Memory B cell (primary cell): ENCODE data around the gene CENPVL2.
"Not testable (repeated sequence)": the region's sequence is repeated elsewhere in the genome, so short reads cannot be mapped to it uniquely, and the experiment has no call there.

Experiments used
- ATAC-seq: fragments of 150-1000 bp; cut with Tn5 transposase; 2 replicates; pipeline ENCODE4 v1.10.0; 2021; ENCODE audit warnings: low read depth, mild to moderate bottlenecking, moderate library complexity
- DNase-seq, 2 donors: peaks; one replicate each; pipeline ENCODE4 v3.0.0; 2022; ENCODE audit warnings: low spot score in 2 of 2
- H3K27ac Mint-ChIP-seq: one replicate; pipeline ENCODE4 v1.8.0; 2022; ENCODE audit warnings: mild to moderate bottlenecking, moderate library complexity, mixed read lengths
- H3K27me3 Mint-ChIP-seq: one replicate; pipeline ENCODE4 v1.8.0; 2022; ENCODE audit warnings: mixed read lengths
- H3K36me3 Mint-ChIP-seq: one replicate; pipeline ENCODE4 v1.8.0; 2022; ENCODE audit warnings: mild to moderate bottlenecking, mixed read lengths
- H3K4me1 Mint-ChIP-seq: one replicate; pipeline ENCODE4 v1.8.0; 2022; ENCODE audit warnings: mixed read lengths
- H3K4me3 Mint-ChIP-seq: one replicate; pipeline ENCODE4 v1.8.0; 2022; ENCODE audit warnings: mild to moderate bottlenecking, moderate library complexity, mixed read lengths
- H3K9me3 Mint-ChIP-seq: one replicate; pipeline ENCODE4 v1.8.0; 2022; ENCODE audit warnings: mixed read lengths

The CENPVL2 gene

GRCh38 chrX:51682720-51683062 lies at the start of gene CENPVL2:
CENPVL2 (minus strand) TSS chrX:51682831; CDS start chrX:51682831, 0 bp downstream.
- ATAC-seq, H3K36me3 Mint-ChIP-seq, H3K9me3 Mint-ChIP-seq, H3K27ac Mint-ChIP-seq, H3K4me3 Mint-ChIP-seq, H3K4me1 Mint-ChIP-seq, DNase-seq, H3K27me3 Mint-ChIP-seq: not testable (repeated sequence)

- H3K4me1 Mint-ChIP-seq: no peaks in the 10 kb centered on the region
- H3K4me3 Mint-ChIP-seq: no peak overlapping the region
- no peak for DNase-seq
- ATAC-seq: no peak
- H3K9me3 Mint-ChIP-seq: no peaks in the 10 kb centered on the region
- no peaks in the 10 kb centered on the region for H3K36me3 Mint-ChIP-seq
- peaks cover 11% of the 10 kb centered on the region for H3K27me3 Mint-ChIP-seq
- no peak overlapping the region for H3K27ac Mint-ChIP-seq
Observed at GRCh38 chrX:51728202-51728601, 45.6 kb upstream of the CENPVL2 start.

DNA sequence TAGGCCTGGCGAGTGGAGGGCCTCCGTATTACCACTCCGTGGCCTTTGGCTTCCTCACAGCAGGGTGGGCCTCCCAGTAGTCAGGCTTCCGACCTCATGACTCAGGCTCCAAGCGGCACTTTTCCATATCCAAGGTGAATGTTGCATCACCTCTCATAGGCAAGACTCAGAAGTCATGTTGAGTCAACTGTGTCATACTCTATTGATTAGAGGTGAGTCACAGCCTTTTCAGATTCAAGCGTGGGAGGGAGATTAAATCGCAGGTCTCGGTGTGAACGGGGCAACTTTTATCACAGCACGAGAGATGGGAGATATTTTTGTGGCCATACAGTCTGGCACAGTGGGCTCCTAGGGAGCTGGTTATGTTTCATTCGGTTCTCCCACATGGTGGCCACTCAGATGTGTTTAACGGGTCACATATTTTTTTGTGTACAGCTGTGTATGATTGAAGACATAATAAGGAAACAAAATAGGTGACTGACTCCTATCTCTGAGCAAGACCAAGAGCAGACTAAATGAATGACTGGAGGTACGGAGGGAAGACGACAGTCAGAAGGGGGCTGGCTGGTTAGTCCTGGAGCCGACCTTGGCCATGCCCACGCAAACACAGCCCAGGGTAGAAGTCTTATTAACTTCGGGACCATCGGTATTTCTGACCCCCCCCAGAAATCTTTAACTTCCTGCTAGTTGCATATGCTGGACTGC lies 30.5 kb upstream of the CENPVL2 start:
- H3K9me3 Mint-ChIP-seq, H3K36me3 Mint-ChIP-seq, ATAC-seq, H3K27ac Mint-ChIP-seq, H3K27me3 Mint-ChIP-seq, DNase-seq, H3K4me1 Mint-ChIP-seq, H3K4me3 Mint-ChIP-seq: not testable (repeated sequence)

DNA sequence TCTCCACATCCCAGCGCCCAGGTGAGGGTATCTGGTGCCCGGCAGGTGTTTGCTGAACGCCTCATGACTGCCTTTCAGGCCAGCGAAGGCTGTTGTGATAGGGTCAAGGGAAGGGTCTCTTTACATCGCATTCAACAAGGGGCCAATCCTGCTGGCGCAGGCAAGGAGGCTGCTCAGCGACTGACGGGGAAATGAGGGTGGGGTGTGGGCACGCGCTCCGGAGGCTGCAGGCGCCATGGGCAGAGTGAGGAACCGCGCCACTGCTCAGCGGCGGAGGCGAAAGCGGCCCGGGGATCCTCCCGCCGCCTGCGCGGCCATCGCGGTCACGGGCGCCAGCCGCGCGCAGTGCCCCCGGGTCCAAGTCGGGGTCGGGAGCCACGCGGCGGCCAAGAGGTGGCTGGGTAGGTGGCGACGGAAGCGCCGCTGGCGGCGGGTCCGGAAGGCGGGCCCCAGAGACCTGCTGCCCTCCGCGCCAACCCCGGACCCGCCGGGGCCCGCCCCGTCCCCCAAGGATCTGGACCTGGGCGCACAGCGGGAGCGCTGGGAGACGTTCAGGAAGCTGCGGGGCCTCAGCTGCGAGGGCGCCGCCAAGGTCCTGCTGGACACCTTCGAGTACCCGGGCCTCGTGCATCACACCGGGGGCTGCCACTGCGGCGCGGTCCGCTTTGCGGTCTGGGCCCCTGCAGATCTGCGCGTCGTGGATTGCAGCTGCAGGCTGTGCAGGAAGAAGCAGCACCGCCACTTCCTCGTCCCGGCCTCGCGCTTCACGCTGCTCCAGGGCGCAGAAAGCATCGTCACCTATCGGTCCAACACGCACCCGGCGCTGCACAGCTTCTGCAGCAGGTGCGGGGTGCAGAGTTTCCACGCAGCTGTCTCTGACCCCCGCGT lies 27.9 kb upstream of the CENPVL2 start, which contains the start of gene CENPVL1:
TSS of gene CENPVL1 (plus strand) at position 236 of the 888 bp plus-strand sequence. CDS start at position 236, 0 bp downstream.
- not testable (repeated sequence) for H3K27ac Mint-ChIP-seq, DNase-seq, ATAC-seq

GRCh38 chrX:51697397-51697796 lies 14.8 kb upstream of the CENPVL2 start:
- no peak overlapping the region for H3K4me3 Mint-ChIP-seq
- ATAC-seq (no peak), DNase-seq (no peak)
- peaks cover 4% of the 10 kb centered on the region for H3K27me3 Mint-ChIP-seq
- H3K36me3 Mint-ChIP-seq: no peaks in the 10 kb centered on the region
- H3K4me1 Mint-ChIP-seq: no peaks in the 10 kb centered on the region
- no peak overlapping the region for H3K27ac Mint-ChIP-seq
- no peaks in the 10 kb centered on the region for H3K9me3 Mint-ChIP-seq

More for the DNA sequence above, 27.9 kb upstream of the CENPVL2 start, which contains the start of gene CENPVL1:
- not testable (repeated sequence) for H3K27me3 Mint-ChIP-seq, H3K4me1 Mint-ChIP-seq, H3K36me3 Mint-ChIP-seq, H3K4me3 Mint-ChIP-seq, H3K9me3 Mint-ChIP-seq

GRCh38 chrX:51694254-51694653 lies 11.6 kb upstream of the CENPVL2 start:
- Mint-ChIP-seq H3K27me3 (peaks cover 4% of the 10 kb centered on the region), H3K27ac (no peak overlapping the region)

DNA sequence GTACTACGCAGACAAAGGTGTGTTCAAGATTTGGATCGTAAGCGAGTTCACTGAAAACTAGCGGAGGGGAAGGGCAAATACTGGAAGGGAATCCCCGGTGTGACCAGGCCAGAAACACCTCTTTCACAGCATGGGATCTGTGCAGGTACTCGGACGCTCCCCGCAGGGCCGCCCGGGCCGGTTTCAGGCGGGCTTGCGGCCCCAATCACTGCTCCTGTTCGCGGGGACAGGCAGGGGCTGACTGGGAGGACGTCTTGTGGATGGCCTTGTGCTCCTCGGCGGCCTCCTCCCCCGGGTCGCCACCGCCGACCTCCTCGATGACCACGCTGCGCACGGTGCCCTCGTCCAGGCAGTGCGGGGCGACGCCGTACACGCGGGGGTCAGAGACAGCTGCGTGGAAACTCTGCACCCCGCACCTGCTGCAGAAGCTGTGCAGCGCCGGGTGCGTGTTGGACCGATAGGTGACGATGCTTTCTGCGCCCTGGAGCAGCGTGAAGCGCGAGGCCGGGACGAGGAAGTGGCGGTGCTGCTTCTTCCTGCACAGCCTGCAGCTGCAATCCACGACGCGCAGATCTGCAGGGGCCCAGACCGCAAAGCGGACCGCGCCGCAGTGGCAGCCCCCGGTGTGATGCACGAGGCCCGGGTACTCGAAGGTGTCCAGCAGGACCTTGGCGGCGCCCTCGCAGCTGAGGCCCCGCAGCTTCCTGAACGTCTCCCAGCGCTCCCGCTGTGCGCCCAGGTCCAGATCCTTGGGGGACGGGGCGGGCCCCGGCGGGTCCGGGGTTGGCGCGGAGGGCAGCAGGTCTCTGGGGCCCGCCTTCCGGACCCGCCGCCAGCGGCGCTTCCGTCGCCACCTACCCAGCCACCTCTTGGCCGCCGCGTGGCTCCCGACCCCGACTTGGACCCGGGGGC lies 567 bp downstream of the CENPVL2 start:
- not testable (repeated sequence) for H3K4me3 Mint-ChIP-seq, H3K9me3 Mint-ChIP-seq, H3K27me3 Mint-ChIP-seq, H3K27ac Mint-ChIP-seq, H3K36me3 Mint-ChIP-seq, ATAC-seq, H3K4me1 Mint-ChIP-seq, DNase-seq

More at GRCh38 chrX:51694254-51694653, 11.6 kb upstream of the CENPVL2 start:
- DNase-seq: peak in 1 of 2 donors; percentile 3
- Mint-ChIP-seq H3K4me1 (no peaks in the 10 kb centered on the region), H3K9me3 (no peaks in the 10 kb centered on the region), H3K4me3 (no peak overlapping the region), H3K36me3 (no peaks in the 10 kb centered on the region)
- no peak for ATAC-seq

DNA sequence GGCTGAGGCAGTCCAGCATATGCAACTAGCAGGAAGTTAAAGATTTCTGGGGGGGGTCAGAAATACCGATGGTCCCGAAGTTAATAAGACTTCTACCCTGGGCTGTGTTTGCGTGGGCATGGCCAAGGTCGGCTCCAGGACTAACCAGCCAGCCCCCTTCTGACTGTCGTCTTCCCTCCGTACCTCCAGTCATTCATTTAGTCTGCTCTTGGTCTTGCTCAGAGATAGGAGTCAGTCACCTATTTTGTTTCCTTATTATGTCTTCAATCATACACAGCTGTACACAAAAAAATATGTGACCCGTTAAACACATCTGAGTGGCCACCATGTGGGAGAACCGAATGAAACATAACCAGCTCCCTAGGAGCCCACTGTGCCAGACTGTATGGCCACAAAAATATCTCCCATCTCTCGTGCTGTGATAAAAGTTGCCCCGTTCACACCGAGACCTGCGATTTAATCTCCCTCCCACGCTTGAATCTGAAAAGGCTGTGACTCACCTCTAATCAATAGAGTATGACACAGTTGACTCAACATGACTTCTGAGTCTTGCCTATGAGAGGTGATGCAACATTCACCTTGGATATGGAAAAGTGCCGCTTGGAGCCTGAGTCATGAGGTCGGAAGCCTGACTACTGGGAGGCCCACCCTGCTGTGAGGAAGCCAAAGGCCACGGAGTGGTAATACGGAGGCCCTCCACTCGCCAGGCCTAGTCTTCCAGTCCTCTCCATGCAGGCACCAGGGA lies 2.8 kb downstream of the CENPVL2 start:
- H3K4me1 Mint-ChIP-seq, H3K27ac Mint-ChIP-seq, DNase-seq, H3K36me3 Mint-ChIP-seq, H3K9me3 Mint-ChIP-seq, ATAC-seq, H3K4me3 Mint-ChIP-seq, H3K27me3 Mint-ChIP-seq: not testable (repeated sequence)

DNA sequence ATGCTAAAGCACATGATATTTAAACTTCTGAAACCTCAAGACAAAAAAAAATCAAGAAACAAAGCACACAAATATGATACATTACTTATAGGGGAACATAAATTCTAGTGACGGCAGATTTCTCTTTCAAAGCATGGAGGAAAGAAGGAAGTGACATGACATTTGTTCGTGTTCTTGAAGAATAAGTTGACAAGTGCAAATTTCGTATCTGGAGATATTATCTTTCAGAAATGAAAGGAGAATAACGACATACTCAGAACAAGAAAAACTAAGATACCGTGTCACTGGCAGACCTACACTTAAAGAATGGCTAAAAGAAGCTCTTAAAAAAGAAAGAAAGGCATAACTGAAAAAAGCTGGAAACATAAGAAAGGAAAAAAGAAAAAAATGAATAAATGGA lies 16.6 kb downstream of the CENPVL2 start:
- Mint-ChIP-seq H3K27me3 (no peaks in the 10 kb centered on the region), H3K36me3 (no peaks in the 10 kb centered on the region), H3K9me3 (no peaks in the 10 kb centered on the region), H3K4me3 (no peak overlapping the region), H3K4me1 (no peaks in the 10 kb centered on the region), H3K27ac (no peak overlapping the region)
- DNase-seq (no peak), ATAC-seq (no peak)

DNA sequence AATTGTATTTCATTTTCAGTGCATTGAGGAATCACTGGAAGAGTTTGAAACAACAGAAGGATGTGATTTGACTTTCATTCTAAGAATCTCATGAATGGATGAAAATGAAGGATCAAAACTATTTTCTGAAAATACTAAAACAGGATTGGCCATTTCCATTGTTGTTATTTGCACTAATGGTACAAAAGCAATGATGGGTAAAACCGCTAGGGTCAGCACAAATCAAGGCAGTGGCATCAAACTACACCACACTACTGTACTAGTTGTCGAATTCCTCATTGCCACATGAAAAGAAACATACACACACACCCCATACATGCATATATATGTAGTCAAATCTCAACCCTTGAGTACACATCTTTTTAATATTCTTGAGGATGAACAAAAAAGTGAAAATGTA lies 39.3 kb downstream of the CENPVL2 start:
- Mint-ChIP-seq H3K27me3 (peaks cover 15% of the 10 kb centered on the region), H3K36me3 (no peaks in the 10 kb centered on the region), H3K27ac (no peak overlapping the region), H3K9me3 (no peaks in the 10 kb centered on the region), H3K4me1 (no peaks in the 10 kb centered on the region), H3K4me3 (no peak overlapping the region)
- no peak for ATAC-seq
- DNase-seq: no peak

DNA sequence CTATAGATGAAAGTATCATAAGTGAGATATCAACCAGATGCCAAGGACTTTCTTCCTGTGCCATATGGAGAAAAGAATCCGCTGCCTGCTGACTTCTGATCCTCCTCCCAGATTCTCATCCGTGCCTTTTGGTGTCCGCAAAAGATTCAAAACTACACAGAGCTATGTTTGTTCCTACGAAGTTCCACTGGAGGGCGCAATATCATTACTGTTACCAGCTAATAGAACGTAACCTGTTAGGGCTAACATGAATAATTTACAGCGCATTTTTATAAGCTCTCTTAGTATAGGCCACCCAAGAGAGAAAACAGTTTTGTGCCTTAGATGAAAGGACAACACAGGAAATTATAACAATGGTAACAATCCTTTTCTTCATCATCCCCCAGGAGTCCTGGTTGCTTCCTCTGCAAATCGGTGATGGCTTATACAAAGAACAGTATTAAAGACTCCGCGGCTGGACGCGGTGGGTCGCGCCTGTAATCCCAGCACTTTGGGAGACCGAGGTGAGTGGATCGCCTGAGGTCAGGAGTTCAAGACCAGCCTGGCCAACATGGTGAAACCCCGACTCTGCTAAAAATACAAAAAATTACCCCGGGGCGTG lies 41.1 kb downstream of the CENPVL2 start:
- Mint-ChIP-seq H3K27me3 (peaks cover 11% of the 10 kb centered on the region), H3K27ac (no peak overlapping the region), H3K36me3 (no peaks in the 10 kb centered on the region), H3K4me1 (no peaks in the 10 kb centered on the region), H3K9me3 (no peaks in the 10 kb centered on the region), H3K4me3 (no peak overlapping the region)
- ATAC-seq (no peak), DNase-seq (no peak)

DNA sequence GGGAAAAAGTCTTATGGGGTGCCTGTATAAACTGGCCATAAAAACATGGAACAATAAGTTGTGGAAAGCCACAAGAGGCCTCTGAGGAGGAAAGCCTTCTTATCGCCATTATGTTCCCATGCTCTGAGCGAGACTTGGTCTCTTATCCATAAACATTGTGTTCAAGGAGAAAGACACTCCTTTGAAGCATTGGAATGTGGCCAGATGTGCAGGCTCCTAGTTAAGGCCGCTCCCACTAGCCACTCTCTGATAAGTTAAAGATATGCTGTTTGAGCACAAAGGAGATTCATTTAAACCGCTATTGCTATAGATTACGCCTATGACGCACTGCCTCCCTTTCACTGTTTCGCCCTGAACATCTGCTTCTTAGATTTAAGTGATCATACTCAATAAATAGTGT lies 46.1 kb downstream of the CENPVL2 start:
- not testable (repeated sequence) for H3K4me1 Mint-ChIP-seq, H3K27me3 Mint-ChIP-seq, DNase-seq, H3K4me3 Mint-ChIP-seq, H3K27ac Mint-ChIP-seq, ATAC-seq, H3K36me3 Mint-ChIP-seq, H3K9me3 Mint-ChIP-seq
